ENCODE measurements around the gene PIP4K2A. TPM values are rescaled to one million over a fixed set of nuclear protein-coding genes. Genes with fewer than 3 reads are reported as not detected.

The PIP4K2A gene
- total RNA-seq, 1 donor from 2014 or later = 28.6 TPM

GRCh38 chr10:22655312-22655981 is 58.9 kb downstream of the PIP4K2A start:
- peak; percentile 89 for DNase-seq (ENCODE audit: low read depth)
- H3K4me3 ChIP-seq (ENCODE audit: low read depth, low read length) = no peak overlapping the region
- TF ChIP-seq CTCF (conservative IDR thresholded peaks at IDR 0.05; ENCODE audit: low read depth, low read length) = peak; percentile 50

DNA sequence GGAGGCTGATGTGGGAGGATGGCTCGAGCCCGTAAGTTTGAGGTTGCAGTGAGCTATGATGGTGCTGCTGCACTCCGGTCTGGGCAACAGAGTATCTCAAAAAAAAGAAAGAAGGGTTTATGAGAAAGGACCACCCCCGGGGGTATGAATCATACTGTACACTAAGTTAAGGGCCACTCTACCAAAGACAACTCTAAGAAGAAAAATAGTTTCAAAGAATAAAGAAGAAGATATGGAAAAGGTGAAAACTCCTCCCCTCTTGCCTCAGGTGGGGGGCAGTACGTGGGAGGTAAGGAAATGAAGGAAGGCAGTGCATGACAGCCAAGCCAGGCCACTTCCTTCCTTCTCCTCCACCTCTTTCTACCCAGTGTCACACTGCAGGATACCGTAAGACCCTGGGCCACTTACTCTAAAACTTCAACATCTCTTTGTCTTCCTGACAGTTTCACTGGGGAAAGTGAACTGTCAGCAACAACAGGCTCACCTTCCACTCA is 61.3 kb downstream of the PIP4K2A start:
- H3K4me3 ChIP-seq (ENCODE audit: low read depth, low read length) = no peak overlapping the region
- no peak for TF ChIP-seq CTCF (conservative IDR thresholded peaks at IDR 0.05; ENCODE audit: low read depth, low read length)
- no peak for DNase-seq (ENCODE audit: low read depth)

DNA sequence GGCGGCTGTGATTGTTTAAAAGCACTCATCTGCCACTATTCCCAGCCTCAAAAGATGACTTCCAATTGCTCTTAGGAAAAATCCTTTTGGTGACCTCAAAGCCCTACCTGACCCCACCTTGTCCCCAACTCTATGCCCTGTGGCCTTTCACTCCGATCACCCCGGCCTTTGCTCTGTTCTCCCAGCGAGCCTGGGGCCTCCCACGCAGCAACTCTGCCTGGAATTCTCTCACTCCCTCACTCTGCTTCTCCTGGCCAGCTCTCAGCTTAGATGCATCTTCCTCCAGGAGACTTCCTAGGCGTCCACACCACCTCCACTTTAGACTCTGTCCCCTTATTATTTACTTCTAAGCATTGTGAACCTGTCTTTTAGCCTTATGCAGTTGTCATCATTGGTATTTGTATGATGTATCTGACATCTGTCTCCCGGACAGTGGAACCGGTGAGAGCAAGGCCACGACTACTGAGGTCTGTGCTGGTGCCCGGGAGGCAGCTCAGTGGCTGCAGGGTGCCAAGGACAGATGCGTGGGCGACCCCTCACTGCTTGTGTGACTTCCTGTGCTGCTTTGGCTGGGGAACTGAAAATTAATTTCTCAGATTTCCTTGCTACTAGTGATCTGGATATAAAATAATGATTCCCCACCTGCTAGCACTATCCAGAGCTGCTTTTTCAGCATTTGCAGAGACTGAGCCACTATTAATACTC is 63.0 kb downstream of the PIP4K2A start:
- no peak overlapping the region for H3K4me3 ChIP-seq (ENCODE audit: low read depth, low read length)
- DNase-seq (ENCODE audit: low read depth) = no peak
- no peak for TF ChIP-seq CTCF (conservative IDR thresholded peaks at IDR 0.05; ENCODE audit: low read depth, low read length)

- DNase-seq (ENCODE audit: low read depth) = no peak
- no peak overlapping the region for H3K4me3 ChIP-seq (ENCODE audit: low read depth, low read length)
- TF ChIP-seq CTCF (conservative IDR thresholded peaks at IDR 0.05; ENCODE audit: low read depth, low read length) = no peak
Observed at GRCh38 chr10:22649994-22650393, 64.4 kb downstream of the PIP4K2A start.

- TF ChIP-seq CTCF (conservative IDR thresholded peaks at IDR 0.05; ENCODE audit: low read depth, low read length) = no peak
- H3K4me3 ChIP-seq (ENCODE audit: low read depth, low read length) = peak overlapping the region; percentile 9
- peak; percentile 67 for DNase-seq (ENCODE audit: low read depth)
Observed at GRCh38 chr10:22649390-22649841, 65.0 kb downstream of the PIP4K2A start.

- DNase-seq (ENCODE audit: low read depth) = peak; percentile 99
- no peak for TF ChIP-seq CTCF (conservative IDR thresholded peaks at IDR 0.05; ENCODE audit: low read depth, low read length)
- H3K4me3 ChIP-seq (ENCODE audit: low read depth, low read length) = no peak overlapping the region
Observed at GRCh38 chr10:22648547-22648961, 65.8 kb downstream of the PIP4K2A start.

Data from epithelial cell of proximal tubule (primary cell).